ENCODE results near the gene RELN.

GRCh38 chr7:103889451-103889850 is 100.0 kb downstream of the RELN start:
- no peak for TF ChIP-seq CTCF (IDR thresholded peaks at IDR 0.05)
- no peak for TF ChIP-seq POLR2A (IDR thresholded peaks at IDR 0.05)

All from lower leg skin (tissue), 3 donors.